Transverse colon (tissue), 4 donors: ENCODE data around the gene GAMT.

Experiments
- EP300 ChIP-seq: sonication (generic); formaldehyde crosslinking; IDR thresholded peaks from one replicate; pipeline ENCODE4 v1.6.1; 2017; ENCODE audit warnings: antibody characterized with exemption, low read depth
- POLR2AphosphoS5 ChIP-seq, 3 donors: sonication (generic); formaldehyde crosslinking; IDR thresholded peaks; one replicate each; pipeline ENCODE4 v1.6.1; 2016; ENCODE audit warnings: antibody characterized with exemption in 3 of 3
- TF ChIP-seq, protein P1 (sequence below), 5 experiments: fragments of 200-600 bp in 3 of 5; fragments of 450-650 bp in 2 of 5; sonication (generic) in 3 of 5; IDR thresholded peaks; 1 replicate in 2 of 5; 2 replicates in 3 of 5; pipeline ENCODE4 v1.5.1; 2016 to 2017; ENCODE audit warnings: antibody characterized with exemption in 5 of 5, inconsistent platforms in 3 of 5, mild to moderate bottlenecking in 2 of 5, moderate library complexity in 1 of 5

DNA sequence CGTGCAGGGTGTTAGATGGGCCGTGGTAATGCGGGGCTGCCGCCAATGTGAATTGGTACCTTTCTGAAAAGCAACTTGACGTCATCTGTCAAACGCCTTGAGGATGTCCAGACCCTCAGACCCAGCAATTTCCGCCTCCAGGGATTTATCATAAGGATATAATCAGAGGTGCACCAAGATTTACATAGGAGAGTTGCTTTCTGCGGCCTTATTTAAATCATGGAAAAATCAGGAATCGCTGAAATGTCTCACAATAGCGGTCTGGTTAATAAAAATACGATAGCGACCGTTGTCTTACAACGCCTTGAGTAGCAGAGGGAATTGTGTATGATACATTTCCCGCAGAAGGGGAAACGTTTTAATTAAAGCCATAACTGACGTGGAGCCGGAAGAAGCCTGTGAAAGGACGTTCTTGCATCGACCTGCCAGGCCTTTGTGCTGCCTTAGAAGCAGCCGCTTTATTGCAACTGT is 49.9 kb downstream of the GAMT start:
- TF ChIP-seq, protein P1, sequence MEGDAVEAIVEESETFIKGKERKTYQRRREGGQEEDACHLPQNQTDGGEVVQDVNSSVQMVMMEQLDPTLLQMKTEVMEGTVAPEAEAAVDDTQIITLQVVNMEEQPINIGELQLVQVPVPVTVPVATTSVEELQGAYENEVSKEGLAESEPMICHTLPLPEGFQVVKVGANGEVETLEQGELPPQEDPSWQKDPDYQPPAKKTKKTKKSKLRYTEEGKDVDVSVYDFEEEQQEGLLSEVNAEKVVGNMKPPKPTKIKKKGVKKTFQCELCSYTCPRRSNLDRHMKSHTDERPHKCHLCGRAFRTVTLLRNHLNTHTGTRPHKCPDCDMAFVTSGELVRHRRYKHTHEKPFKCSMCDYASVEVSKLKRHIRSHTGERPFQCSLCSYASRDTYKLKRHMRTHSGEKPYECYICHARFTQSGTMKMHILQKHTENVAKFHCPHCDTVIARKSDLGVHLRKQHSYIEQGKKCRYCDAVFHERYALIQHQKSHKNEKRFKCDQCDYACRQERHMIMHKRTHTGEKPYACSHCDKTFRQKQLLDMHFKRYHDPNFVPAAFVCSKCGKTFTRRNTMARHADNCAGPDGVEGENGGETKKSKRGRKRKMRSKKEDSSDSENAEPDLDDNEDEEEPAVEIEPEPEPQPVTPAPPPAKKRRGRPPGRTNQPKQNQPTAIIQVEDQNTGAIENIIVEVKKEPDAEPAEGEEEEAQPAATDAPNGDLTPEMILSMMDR (IDR thresholded peaks at IDR 0.05) = no peak
- TF ChIP-seq POLR2AphosphoS5 (IDR thresholded peaks at IDR 0.05) (no peak), EP300 (no peak)
